Stimulated activated CD8-positive, alpha-beta memory T cell treated with anti-CD3 and anti-CD28 coated beads, Interleukin-15, amount 100 ng/mL, for 1 hour (primary cell): Measurements from ENCODE around the gene PCGF2.
A peak's percentile ranks its signal among the peaks of the same experiment; 100 is the strongest.
"Not testable (repeated sequence)": the region's sequence is repeated elsewhere in the genome, so short reads cannot be mapped to it uniquely, and the experiment has no call there.

Experiments
- DNase-seq: peaks from one replicate; pipeline ENCODE4 v3.0.0-alpha.2; 2020; ENCODE audit warnings: low read depth

Gene PCGF2

DNA sequence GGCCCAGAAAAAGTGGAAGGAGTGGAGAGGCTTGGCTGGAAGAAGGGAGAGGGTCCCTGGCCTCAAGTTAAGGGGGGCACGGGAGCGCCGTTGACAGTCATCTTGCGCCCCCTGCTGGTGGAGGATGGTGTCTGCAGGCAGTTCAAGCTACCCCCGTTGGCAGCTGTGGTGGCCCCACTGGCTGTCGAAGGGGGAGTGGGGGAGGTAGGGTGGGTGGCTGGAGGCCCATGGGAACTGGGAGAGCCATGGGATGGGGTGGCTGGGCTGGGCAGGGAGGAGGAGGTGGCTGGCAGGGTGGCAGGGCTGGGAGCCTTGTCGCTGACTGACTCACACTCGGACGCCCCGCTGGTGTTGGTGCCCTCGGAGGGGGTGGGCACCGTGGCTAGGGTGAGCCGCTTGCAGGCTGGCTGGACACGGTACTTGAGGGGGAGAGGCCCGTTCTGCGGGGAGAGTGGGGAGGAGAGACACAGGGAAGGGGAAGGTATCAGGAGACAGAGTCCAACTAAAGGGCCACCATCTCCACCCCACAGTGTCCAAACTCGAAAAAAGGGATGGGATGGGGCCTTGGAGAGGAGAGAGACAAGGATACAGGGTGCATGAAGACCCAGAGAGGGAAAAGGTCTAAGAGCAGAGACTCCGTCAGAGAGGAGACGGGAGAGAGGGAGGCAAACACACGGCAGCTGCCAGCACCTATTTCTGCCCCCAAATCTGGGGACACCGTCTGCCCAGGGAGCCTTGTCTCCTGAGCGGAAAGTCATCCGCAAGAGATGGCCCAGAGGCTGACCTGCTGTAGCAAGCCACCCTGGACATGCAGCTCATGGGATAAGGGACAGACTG, 12.8 kb downstream of the PCGF2 start:
- peak; percentile 70 for DNase-seq

DNA sequence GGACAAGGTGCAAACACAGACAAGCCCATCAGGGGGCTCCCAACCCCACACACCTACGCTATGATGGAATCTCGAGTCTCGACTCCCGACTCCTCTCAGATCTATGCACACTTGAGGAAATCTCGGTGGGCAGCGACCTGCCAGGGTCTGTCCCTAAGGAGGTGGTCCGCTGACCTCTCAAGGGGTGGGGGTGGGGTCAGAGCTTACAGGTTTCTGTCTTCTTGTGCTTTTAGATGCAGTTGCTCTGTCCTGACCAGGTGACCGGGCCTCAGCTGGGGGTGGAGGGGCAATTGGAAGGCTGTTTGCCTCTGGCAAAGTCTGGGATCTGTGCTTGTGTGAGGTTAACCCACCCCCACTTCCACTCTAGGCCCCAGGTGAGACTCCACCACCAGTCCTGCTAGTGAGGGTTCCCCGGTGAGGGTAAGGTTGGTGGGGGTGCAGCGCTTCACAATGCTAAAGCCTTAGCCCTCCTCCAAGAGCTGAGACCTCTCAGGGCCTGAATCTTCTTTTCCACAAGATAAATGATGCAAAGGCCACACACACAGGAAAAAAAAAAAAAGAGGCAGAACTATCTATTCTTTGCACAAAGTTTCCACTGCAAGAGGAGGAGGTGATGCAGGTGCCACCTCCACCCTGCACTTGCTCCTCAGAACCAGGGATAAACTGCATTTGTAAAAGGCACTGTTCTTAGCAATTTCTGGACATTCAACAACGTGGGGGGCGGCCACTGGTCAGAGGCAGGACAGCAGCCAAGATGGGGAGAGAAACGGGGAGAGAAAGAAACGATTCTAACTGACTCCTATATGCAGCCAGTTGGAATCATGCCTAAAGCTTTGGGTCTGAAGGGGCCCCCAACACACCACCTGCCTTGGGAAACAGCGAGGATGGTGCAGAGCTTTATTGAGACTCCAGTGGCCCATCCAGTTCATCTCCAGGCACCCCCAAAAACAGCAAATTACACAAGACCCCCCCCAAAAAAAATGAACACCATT, 13.9 kb downstream of the PCGF2 start:
- DNase-seq, result no peak

GRCh38 chr17:38733282-38733981, 14.7 kb downstream of the PCGF2 start:
- DNase-seq, result no peak

- no peak for DNase-seq
These were observed 15.5 kb downstream of the PCGF2 start for GRCh38 chr17:38732376-38733281.

- DNase-seq, result no peak
These were observed 16.4 kb downstream of the PCGF2 start for GRCh38 chr17:38731526-38732294.

- DNase-seq, result no peak
These were observed 17.4 kb downstream of the PCGF2 start for GRCh38 chr17:38730526-38731379.

DNA sequence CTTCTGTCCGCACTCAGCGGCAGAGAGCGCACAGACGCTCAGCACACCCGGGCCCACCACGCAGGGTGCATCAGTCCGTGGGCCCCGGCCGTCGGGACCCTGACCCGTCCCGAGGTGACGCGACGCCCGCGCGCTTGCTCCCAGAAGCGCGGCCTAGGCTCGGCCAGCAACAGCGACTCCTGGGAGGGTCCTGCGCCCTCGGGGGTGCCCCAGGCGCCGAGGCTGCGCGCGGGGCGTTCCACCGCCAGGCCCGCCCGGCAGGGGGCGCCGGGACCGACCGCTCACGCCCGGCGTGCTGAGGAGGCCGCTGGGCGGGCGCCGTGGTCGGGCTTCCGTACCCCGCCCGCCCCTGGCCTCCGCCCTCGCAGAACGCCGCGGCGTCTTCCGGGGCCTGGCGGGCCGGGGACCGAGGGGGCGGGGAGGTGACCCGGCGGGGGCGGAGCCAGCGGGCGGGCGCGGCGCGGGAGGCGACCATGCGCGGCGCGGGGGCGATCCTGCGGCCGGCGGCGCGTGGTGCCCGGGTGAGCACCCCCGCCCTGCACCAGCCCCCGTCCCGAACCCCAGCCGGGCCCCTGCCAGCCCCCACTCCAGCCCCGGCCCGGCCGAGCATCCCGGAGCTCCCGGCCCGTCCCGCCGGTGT, 18.1 kb downstream of the PCGF2 start, which contains the start of gene CISD3:
Gene CISD3 (plus strand): TSS at position 456 of the 640 bp plus-strand sequence. CDS start 18 bp downstream, at position 474.
- DNase-seq, result peak; percentile 63

DNA sequence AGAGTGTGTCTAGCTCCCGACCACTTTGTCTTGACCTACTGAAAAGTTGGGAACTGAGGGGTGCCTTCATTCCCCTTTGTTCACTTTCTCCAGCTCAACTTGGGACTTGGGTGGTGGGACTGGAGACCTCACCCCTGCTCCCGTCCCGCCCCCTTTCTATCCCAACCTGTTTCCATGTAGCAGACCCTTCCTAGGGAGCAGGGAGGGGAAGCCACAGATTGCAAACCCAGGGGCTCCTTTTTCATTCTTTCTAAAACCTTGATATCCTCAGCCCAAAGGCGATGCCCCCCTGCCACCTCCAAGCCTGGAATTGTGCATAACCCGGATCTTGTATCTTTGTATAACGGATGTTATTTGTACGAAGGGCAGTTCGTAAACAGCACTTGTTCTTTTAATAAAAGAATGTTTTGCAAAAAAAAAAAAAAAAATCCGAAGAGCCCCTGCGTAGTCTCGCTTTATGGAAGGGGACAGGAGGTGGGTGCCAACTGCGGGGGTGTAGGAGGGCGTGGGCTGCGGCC, 18.7 kb downstream of the PCGF2 start:
- DNase-seq, result no peak

DNA sequence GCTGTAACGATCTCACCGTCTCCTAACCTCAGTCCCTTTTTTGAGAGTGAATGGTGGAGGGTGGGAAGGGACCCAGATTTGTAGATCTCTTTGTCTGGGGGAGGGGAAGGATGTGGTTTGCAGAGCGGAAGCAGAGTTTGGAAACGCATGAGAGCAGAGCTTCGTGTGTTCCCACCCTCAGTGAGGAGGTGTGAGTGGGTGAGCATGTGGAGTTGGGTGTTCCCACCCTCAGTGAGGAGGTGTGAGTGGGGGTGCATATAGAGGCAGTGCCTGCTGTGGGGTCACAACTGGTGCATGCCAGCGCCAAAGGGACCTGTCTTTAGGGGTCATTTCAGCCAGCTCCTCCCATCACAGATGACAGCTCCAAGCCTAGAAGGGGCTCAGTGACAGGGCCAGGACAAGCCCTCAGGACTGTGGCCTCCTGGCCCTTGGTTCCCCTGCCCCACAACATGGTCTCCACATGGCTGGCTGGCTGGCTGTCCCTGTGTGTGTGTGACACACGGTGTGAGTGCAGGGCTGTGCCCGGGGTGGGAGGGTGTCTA, 19.8 kb downstream of the PCGF2 start:
- peak; percentile 35 for DNase-seq

- DNase-seq, result peak; percentile 43
These were observed 20.4 kb downstream of the PCGF2 start for GRCh38 chr17:38727736-38728135.

GRCh38 chr17:38726145-38726544, 22.0 kb downstream of the PCGF2 start:
- not testable (repeated sequence) for DNase-seq

- DNase-seq, result no peak
These were observed 23.1 kb downstream of the PCGF2 start for GRCh38 chr17:38725066-38725465.

DNA sequence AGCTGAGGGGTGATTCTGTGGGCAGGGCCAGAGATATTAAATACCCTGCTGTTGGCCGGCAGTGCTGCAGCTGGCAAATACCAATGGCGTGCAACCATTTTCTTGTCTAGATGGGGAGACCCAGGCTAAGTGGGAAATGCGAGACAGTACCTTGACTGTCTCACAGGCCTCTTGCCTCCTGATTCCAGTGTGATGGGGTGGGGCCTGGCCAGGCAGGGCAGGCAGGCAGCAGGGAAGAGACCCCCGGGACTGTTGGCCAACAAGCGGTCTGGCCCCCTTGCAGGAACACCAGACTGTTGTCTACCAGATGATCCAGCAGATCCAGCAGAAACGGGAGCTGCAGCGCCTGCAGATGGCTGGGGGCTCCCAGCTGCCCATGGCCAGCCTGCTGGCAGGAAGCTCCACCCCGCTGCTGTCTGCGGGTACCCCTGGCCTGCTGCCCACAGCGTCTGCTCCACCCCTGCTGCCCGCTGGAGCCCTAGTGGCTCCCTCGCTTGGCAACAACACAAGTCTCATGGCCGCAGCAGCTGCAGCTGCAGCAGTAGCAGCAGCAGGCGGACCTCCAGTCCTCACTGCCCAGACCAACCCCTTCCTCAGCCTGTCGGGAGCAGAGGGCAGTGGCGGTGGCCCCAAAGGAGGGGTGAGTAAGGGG, 23.7 kb downstream of the PCGF2 start:
- DNase-seq, result no peak

DNA sequence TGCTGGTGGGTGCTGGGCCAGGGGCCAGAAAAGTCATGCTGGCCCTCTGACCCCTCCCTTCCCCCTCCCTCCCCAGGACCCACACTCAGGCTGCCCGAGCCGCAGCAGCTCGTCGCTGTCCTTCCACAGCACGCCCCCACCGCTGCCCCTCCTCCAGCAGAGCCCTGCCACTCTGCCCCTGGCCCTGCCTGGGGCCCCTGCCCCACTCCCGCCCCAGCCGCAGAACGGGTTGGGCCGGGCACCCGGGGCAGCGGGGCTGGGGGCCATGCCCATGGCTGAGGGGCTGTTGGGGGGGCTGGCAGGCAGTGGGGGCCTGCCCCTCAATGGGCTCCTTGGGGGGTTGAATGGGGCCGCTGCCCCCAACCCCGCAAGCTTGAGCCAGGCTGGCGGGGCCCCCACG, 26.3 kb downstream of the PCGF2 start:
- no peak for DNase-seq

GRCh38 chr17:38720941-38721340, 27.2 kb downstream of the PCGF2 start:
- DNase-seq, result no peak

DNA sequence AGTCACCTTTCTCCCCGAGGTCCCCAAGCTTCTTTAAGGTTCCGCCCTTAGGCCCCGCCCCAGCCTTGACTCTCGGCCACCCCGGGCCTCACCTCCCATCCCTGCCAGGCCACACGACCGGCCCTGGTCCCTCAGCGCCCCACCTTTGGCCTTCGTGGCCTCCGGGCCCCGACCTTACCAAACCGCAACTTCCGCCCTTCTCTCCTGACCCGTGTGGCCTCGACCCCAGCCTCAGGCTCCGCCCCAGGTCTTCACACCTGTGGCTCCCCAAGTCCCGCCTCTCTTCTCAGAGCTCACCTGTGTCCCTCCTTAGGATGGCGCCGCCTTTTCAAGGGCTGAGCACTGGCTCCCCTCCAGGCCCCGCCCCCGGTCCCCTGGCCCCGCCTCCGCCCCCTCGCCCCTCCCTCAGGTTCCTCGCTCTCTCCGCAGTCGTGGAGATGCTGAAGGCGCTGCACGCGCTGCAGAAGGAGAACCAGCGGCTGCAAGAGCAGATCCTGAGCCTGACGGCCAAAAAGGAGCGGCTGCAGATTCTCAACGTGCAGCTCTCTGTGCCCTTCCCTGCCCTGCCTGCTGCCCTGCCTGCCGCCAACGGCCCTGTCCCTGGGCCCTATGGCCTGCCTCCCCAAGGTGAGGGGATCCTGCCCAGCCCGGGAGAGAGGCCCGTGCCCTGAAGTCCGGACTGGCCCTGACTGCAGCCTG, 28.0 kb downstream of the PCGF2 start:
- DNase-seq, result no peak
